HL-60/S4 (cell line): ENCODE data around the gene KRTAP27-1.

Source experiments
- in situ Hi-C: fragments of 300-500 bp; cut with MboI; formaldehyde crosslinking; loops from 2 replicates; pipeline ENCODE4 v1.14.3; 2022; ENCODE audit warnings: low sequenced_read_pairs

The KRTAP27-1 gene

GRCh38 chr21:30337276-30337744 lies at the start of gene KRTAP27-1:
Gene KRTAP27-1, minus strand, starts transcription at chr21:30337694. Its CDS starts 26 bp downstream, at chr21:30337668.
- in situ Hi-C loops, result no loop called here

GRCh38 chr21:30382201-30382600 lies 44.7 kb upstream of the KRTAP27-1 start:
- in situ Hi-C loops, result no loop called here

GRCh38 chr21:30372139-30372770 lies 34.8 kb upstream of the KRTAP27-1 start, which contains the start of gene KRTAP13-2:
Gene KRTAP13-2, minus strand, starts transcription at chr21:30372271. Its CDS starts 58 bp downstream, at chr21:30372213.
- in situ Hi-C loops, result no loop called here

GRCh38 chr21:30355906-30356305 lies 18.4 kb upstream of the KRTAP27-1 start:
- in situ Hi-C loops, result no loop called here

GRCh38 chr21:30354308-30355005 lies 17.0 kb upstream of the KRTAP27-1 start:
- in situ Hi-C loops, result no loop called here

GRCh38 chr21:30351534-30351933 lies 14.0 kb upstream of the KRTAP27-1 start:
- in situ Hi-C loops, result no loop called here

- in situ Hi-C loops, result no loop called here
These were observed 12.1 kb upstream of the KRTAP27-1 start for GRCh38 chr21:30349572-30349971.

GRCh38 chr21:30348506-30348905 lies 11.0 kb upstream of the KRTAP27-1 start, which contains the start of gene KRTAP23-1:
Gene KRTAP23-1, minus strand, starts transcription at chr21:30348606. Its CDS starts 0 bp downstream, at chr21:30348606.
- in situ Hi-C loops, result no loop called here

GRCh38 chr21:30345014-30345413 lies 7.5 kb upstream of the KRTAP27-1 start:
- in situ Hi-C loops, result no loop called here

GRCh38 chr21:30340714-30341573 lies 3.5 kb upstream of the KRTAP27-1 start:
- in situ Hi-C loops, result no loop called here

- in situ Hi-C loops, result no loop called here
These were observed 1.2 kb upstream of the KRTAP27-1 start for GRCh38 chr21:30338717-30339116.

- in situ Hi-C loops, result no loop called here
These were observed 278 bp upstream of the KRTAP27-1 start for GRCh38 chr21:30337772-30338171.

GRCh38 chr21:30336596-30336995 lies 898 bp downstream of the KRTAP27-1 start:
- in situ Hi-C loops, result no loop called here

GRCh38 chr21:30333736-30334135 lies 3.8 kb downstream of the KRTAP27-1 start:
- in situ Hi-C loops, result no loop called here

- in situ Hi-C loops, result no loop called here
These were observed 4.8 kb downstream of the KRTAP27-1 start for GRCh38 chr21:30332681-30333080.

- in situ Hi-C loops, result no loop called here
These were observed 8.2 kb downstream of the KRTAP27-1 start for GRCh38 chr21:30329203-30329875.

GRCh38 chr21:30326390-30326789 lies 11.1 kb downstream of the KRTAP27-1 start:
- in situ Hi-C loops, result no loop called here

- in situ Hi-C loops, result no loop called here
These were observed 17.3 kb downstream of the KRTAP27-1 start, which contains the start of gene KRTAP26-1 for GRCh38 chr21:30320215-30320614. Gene KRTAP26-1, minus strand, starts transcription at chr21:30320315. Its CDS starts 280 bp downstream, at chr21:30320035.

GRCh38 chr21:30315701-30316100 lies 21.8 kb downstream of the KRTAP27-1 start:
- in situ Hi-C loops, result no loop called here

GRCh38 chr21:30306884-30307283 lies 30.6 kb downstream of the KRTAP27-1 start:
- in situ Hi-C loops, result no loop called here
